Fibroblast of pulmonary artery (primary cell): ENCODE results near the gene CLEC4C.

Experiments used
- DNase-seq: peaks from one replicate; pipeline ENCODE4 v3.0.0-alpha.2; 2010; ENCODE audit warnings: low read depth
- H3K4me3 ChIP-seq: replicated peaks from 2 replicates; pipeline ENCODE4 v1.5.1; 2011; ENCODE audit warnings: low read depth, mild to moderate bottlenecking, control low read depth, low read length, moderate library complexity
- CTCF ChIP-seq: IDR thresholded peaks from 2 replicates; pipeline ENCODE4 v1.5.1; 2011; ENCODE audit warnings: mild to moderate bottlenecking, control low read depth, low read length, inconsistent platforms; ENCODE audit errors: missing control alignments

CLEC4C gene

GRCh38 chr12:7695566-7696197, 51.5 kb downstream of the CLEC4C start, which contains the start of gene GDF3:
Gene GDF3, minus strand, starts transcription at chr12:7695775. Its CDS starts 47 bp downstream, at chr12:7695728.
- no peak for TF ChIP-seq CTCF
- peak; percentile 11 for DNase-seq

DNA sequence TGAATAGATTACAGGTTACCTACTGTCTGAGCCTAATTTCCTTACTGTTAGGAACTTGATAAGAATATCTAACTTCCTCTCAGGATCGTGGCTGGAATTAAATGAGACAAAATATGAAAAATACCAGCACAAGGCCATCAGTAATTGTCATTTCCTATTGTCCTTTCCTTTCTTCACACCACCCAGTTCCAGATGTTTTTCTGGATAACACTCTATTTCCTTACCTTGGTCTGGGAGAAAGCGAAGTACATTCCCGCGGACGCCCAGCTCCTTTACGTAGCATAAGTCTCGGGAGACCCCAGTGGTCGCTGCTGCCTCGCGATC, 52.0 kb downstream of the CLEC4C start:
- no peak for TF ChIP-seq CTCF
- no peak overlapping the region for H3K4me3 ChIP-seq
- no peak for DNase-seq

More at GRCh38 chr12:7695566-7696197, 51.5 kb downstream of the CLEC4C start, which contains the start of gene GDF3:
- no peak within 1 kb of the TSS for H3K4me3 ChIP-seq

DNA sequence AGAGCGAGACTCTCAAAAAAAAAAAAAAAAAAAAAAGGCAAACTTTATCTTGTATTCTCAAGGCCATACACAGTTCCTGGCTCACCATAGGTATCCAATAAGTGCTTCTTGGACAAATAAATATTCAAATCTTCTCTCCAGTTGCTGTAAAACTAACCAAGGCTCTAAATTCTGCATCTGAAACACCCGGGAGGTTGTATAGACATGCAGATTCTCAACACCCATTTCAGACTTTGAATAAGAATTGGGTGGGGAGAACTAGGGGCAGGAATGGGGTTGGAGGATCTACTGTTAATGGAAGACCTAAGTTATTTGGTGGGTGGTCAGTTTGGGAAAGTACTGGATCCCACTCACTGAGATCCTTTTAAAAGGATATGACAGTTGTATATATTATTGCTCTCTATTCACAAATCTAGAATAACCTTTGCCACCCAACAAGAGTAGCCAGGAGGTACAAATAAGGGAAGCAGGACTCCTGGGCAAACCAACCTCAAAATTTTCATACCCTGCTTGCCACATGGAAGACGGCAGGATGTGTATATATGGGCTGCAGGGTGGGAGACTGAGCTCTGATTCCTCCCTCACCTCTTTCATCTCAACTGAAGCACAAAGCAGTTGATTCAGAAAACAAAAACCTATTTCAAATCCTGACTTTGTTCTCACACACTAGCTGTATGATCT, 52.5 kb downstream of the CLEC4C start:
- no peak for TF ChIP-seq CTCF
- H3K4me3 ChIP-seq: no peak overlapping the region
- DNase-seq: no peak

DNA sequence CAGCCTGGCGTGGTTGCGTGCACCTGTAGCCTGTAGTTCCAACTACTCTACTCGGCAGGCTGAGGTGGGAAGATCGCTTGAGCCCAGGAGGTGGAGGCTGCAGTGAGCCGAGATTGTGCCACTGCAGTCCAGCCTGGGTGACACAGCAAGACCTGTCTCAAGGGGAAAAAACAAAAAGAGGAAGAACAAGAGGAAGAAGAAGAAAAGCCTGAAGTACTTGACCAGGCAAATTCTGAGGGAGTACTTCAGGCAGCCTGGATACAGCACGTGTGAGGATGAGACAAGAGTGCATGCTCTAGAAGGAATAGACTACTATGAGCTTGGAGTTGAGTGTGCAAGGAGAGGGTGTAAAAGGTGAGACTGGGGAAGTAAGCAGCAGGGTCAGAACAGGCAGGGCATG, 53.4 kb downstream of the CLEC4C start:
- DNase-seq: no peak
- H3K4me3 ChIP-seq: no peak overlapping the region
- no peak for TF ChIP-seq CTCF

DNA sequence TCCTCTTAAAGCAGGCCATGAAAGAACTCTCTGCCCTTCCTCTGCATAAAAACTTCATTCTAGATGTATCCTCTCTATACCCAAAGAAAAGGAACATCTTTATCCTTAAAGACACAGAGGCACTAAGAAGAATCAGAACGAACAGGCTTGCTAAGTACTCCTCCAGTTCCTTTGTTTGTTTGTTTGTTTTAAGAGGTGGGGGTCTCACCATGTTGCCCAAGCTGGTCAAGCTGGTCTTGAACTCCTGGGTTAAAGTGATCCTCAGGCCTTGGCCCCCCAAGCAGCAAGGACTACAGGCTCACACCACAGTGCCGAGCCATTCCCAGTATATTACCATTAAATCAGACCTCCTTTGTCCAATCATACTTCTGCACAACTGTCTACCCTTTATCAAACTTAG, 65.6 kb downstream of the CLEC4C start:
- DNase-seq: no peak
- H3K4me3 ChIP-seq: no peak overlapping the region
- TF ChIP-seq CTCF: no peak
